K562 (cell line): ENCODE measurements around the gene MAPK8IP1. TPM values are rescaled to one million over a fixed set of nuclear protein-coding genes. Genes with fewer than 3 reads are reported as not detected.

Experiments used
- ATF3 ChIP-seq, 2 experiments: fragments of 450-650 bp in 1 of 2; sonication (generic) in 1 of 2; formaldehyde crosslinking in 1 of 2; IDR thresholded peaks in 1 of 2; conservative IDR thresholded peaks in 1 of 2; 2 replicates each; pipeline versions ENCODE4 v1.6.1 to v1.8.1; 2016 to 2023; ENCODE audit warnings: mild to moderate bottlenecking in 2 of 2, moderate library complexity in 2 of 2, inconsistent platforms in 1 of 2, missing genetic modification reagents in 1 of 2
- CSDE1 ChIP-seq, 2 experiments: fragments of 450-650 bp; IDR thresholded peaks; 2 replicates each; pipeline ENCODE4 v1.6.1; 2016; ENCODE audit warnings: mild to moderate bottlenecking in 1 of 2
- FOXK2 ChIP-seq, 2 experiments: fragments of 450-650 bp; IDR thresholded peaks in 1 of 2; conservative IDR thresholded peaks in 1 of 2; 2 replicates each; pipeline ENCODE4 v1.6.1; 2016; ENCODE audit warnings: low read depth in 2 of 2, mild to moderate bottlenecking in 1 of 2
- JUND ChIP-seq, 2 experiments: IDR thresholded peaks; 2 replicates in 1 of 2; 3 replicates in 1 of 2; pipeline ENCODE4 v1.6.1; 2011; ENCODE audit warnings: borderline replicate concordance in 2 of 2, low read depth in 2 of 2, low read length in 2 of 2, improper control_type of control experiment in 1 of 2, missing biosample characterization in 1 of 2, missing genetic modification characterization in 1 of 2, missing genetic modification reagents in 1 of 2
- LCOR ChIP-seq: sonication (generic); formaldehyde crosslinking; IDR thresholded peaks from 2 replicates; pipeline ENCODE4 v1.8.0; 2022; ENCODE audit warnings: mild to moderate bottlenecking, missing genetic modification reagents
- MIER1 ChIP-seq: fragments of 450-650 bp; IDR thresholded peaks from 2 replicates; pipeline ENCODE4 v1.6.1; 2016; ENCODE audit warnings: antibody characterized with exemption, mild to moderate bottlenecking, low read depth
- PHF8 ChIP-seq: fragments of 200-600 bp; sonication (generic); IDR thresholded peaks from 2 replicates; pipeline ENCODE4 v1.6.1; 2012; ENCODE audit warnings: mixed run types, mild to moderate bottlenecking, inconsistent platforms, low read length, moderate library complexity, borderline replicate concordance
- RBBP5 ChIP-seq: fragments of 200-600 bp; sonication (generic); IDR thresholded peaks from 2 replicates; pipeline ENCODE4 v1.6.1; 2012; ENCODE audit warnings: borderline replicate concordance, mild to moderate bottlenecking, low read length, control low read depth, inconsistent platforms; ENCODE audit not compliant: insufficient read depth, poor library complexity, severe bottlenecking
- SIX5 ChIP-seq, 2 experiments: IDR thresholded peaks; 2 replicates each; pipeline ENCODE4 v1.6.1; 2011; ENCODE audit warnings: low read length in 2 of 2, borderline replicate concordance in 1 of 2, low read depth in 1 of 2, mild to moderate bottlenecking in 1 of 2, moderate library complexity in 1 of 2; ENCODE audit not compliant: insufficient read depth in 1 of 2
- TBP ChIP-seq: optimal IDR thresholded peaks from 2 replicates; pipeline ENCODE3; 2011; ENCODE audit warnings: low read depth, low read length, improper control_type of control experiment
- ZFP1 ChIP-seq: fragments of 450-650 bp; formaldehyde crosslinking; IDR thresholded peaks from 2 replicates; pipeline ENCODE4 v1.4.0; 2020; ENCODE audit warnings: mild to moderate bottlenecking, mixed read lengths
- polyA plus RNA-seq, 8 experiments: library from polyadenylated mRNA; depleted of rRNA in 4 of 8; stranded (reverse) in 5 of 8; unstranded in 3 of 8; fragments of >200 nt; fragmentation: Nextera tagmentation in 2 of 8; fragmentation: Illumina TruSeq in 1 of 8; extraction: Ambion mirVana in 2 of 8; extraction: Trizol in 1 of 8; gene quantifications; 2 replicates each; pipeline versions ENCODE4 v1.2.1 to v1.2.3, GENCODE V29; 2011 to 2014; ENCODE audit warnings: inconsistent platforms in 1 of 8, missing spikeins in 1 of 8
- total RNA-seq, 7 experiments: library from RNA; depleted of rRNA in 6 of 7; stranded (reverse); fragments of >200 nt in 6 of 7; fragmentation: Illumina TruSeq in 2 of 7; extraction: Trizol in 2 of 7; gene quantifications; 2 replicates each; pipeline versions ENCODE4 v1.2.1 to v1.2.3, GENCODE V29; 2011 to 2021; ENCODE audit warnings: low replicate concordance in 1 of 7
- TF ChIP-seq, protein P1 (sequence below): fragments of 450-650 bp; IDR thresholded peaks from 2 replicates; pipeline ENCODE4 v1.6.1; 2018; ENCODE audit not compliant: partially characterized antibody

Gene MAPK8IP1
- total and polyA plus RNA-seq, 9 of the 15 experiments (the other 6 are each of a cell fraction or from before 2014, with no cell fraction given): 0.13 to 6.9 (median 2.5) TPM

GRCh38 chr11:45899448-45900174 is 14.2 kb downstream of the MAPK8IP1 start (continued):
- TF ChIP-seq SIX5 (IDR thresholded peaks at IDR 0.05; ENCODE audit: borderline replicate concordance in 1 of 2, insufficient read depth in 1 of 2, low read depth in 1 of 2, low read length in 2 of 2) (peak; percentile 33 to 38; a peak in 2 of 4 replicates), MIER1 (peak; percentile 89), LCOR (CRISPR knock-in tag) (no peak), PHF8 (0 out of 2 replicates have a peak, but pooled peaks have one; percentile 16), FOXK2 (conservative IDR thresholded peaks at IDR 0.05 in 1 of 2, IDR thresholded peaks at IDR 0.05 in 1 of 2; ENCODE audit: low read depth in 2 of 2) (peak in 1 of 2 experiments; percentile 99; a peak in 2 of 4 replicates), CSDE1 (IDR thresholded peaks at IDR 0.05) (peak in 1 of 2 experiments; percentile 95; a peak in 2 of 4 replicates), JUND (IDR thresholded peaks at IDR 0.05; ENCODE audit: borderline replicate concordance, low read depth, low read length) (peak; percentile 98), JUND (tag; IDR thresholded peaks at IDR 0.05; ENCODE audit: borderline replicate concordance, low read depth, low read length) (peak; percentile 78; the same call in 1 of the 3 replicates), ZFP1 (CRISPR knock-in tag) (no peak), RBBP5 (no peak), TBP (peak; percentile 38), ATF3 (IDR thresholded peaks at IDR 0.05) (peak; percentile 99), ATF3 (CRISPR knock-in tag; conservative IDR thresholded peaks at IDR 0.05) (peak; percentile 92)
- TF ChIP-seq, protein P1, sequence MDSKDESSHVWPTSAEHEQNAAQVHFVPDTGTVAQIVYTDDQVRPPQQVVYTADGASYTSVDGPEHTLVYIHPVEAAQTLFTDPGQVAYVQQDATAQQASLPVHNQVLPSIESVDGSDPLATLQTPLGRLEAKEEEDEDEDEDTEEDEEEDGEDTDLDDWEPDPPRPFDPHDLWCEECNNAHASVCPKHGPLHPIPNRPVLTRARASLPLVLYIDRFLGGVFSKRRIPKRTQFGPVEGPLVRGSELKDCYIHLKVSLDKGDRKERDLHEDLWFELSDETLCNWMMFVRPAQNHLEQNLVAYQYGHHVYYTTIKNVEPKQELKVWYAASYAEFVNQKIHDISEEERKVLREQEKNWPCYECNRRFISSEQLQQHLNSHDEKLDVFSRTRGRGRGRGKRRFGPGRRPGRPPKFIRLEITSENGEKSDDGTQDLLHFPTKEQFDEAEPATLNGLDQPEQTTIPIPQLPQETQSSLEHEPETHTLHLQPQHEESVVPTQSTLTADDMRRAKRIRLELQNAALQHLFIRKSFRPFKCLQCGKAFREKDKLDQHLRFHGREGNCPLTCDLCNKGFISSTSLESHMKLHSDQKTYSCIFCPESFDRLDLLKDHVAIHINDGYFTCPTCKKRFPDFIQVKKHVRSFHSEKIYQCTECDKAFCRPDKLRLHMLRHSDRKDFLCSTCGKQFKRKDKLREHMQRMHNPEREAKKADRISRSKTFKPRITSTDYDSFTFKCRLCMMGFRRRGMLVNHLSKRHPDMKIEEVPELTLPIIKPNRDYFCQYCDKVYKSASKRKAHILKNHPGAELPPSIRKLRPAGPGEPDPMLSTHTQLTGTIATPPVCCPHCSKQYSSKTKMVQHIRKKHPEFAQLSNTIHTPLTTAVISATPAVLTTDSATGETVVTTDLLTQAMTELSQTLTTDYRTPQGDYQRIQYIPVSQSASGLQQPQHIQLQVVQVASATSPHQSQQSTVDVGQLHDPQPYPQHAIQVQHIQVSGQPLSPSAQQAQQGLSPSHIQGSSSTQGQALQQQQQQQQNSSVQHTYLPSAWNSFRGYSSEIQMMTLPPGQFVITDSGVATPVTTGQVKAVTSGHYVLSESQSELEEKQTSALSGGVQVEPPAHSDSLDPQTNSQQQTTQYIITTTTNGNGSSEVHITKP: peak; percentile 99
